HG02981 (cell line): Measurements from ENCODE around the gene SMIM38.
"Not testable (repeated sequence)": the region's sequence is repeated elsewhere in the genome, so short reads cannot be mapped to it uniquely, and the experiment has no call there.

Experiments used
- ATAC-seq: cut with Tn5 transposase; IDR thresholded peaks from one replicate; pipeline ENCODE4 v1.9.1; 2021; ENCODE audit warnings: mild to moderate bottlenecking, moderate library complexity; ENCODE audit not compliant: unreplicated experiment

SMIM38 gene

DNA sequence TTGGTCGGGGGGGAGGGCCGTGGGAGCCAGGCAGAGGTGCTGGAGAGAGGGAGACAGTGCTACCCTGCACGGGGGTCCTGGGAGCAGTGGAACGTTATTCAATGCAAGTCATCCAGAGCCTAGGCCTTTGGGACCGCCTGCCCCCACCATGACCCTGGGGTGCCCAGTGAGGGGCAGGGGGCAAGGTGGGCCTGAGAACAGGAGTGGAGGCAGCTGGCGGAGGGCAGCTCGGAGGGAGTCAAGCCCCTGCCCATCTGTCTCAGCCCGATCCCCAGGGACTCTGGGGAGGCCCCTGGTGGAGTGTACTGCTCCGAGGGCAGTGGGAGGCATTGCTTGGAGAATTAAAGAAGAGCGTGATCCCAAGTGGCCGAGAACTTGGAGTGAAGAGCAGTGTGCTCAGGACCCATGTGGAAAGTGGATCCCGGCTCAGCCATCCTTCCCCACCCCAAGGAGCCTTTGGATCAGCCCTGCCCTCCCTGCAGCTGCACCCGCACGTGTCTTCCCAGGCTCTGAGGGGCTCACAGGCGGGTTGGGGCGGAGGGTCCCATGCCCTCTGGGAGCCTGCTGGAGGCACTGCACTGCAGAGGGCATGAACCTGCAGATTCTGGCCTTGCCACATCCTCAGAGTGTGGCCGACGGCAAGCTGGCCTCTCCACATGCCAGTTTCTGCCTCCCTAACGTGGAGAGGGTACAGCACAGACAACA lies 34.0 kb upstream of the SMIM38 start:
- no peak for ATAC-seq

- no peak for ATAC-seq
Observed at GRCh38 chr11:69122326-69122629, 33.5 kb upstream of the SMIM38 start.

GRCh38 chr11:69122630-69123431 lies 32.9 kb upstream of the SMIM38 start:
- no peak for ATAC-seq

DNA sequence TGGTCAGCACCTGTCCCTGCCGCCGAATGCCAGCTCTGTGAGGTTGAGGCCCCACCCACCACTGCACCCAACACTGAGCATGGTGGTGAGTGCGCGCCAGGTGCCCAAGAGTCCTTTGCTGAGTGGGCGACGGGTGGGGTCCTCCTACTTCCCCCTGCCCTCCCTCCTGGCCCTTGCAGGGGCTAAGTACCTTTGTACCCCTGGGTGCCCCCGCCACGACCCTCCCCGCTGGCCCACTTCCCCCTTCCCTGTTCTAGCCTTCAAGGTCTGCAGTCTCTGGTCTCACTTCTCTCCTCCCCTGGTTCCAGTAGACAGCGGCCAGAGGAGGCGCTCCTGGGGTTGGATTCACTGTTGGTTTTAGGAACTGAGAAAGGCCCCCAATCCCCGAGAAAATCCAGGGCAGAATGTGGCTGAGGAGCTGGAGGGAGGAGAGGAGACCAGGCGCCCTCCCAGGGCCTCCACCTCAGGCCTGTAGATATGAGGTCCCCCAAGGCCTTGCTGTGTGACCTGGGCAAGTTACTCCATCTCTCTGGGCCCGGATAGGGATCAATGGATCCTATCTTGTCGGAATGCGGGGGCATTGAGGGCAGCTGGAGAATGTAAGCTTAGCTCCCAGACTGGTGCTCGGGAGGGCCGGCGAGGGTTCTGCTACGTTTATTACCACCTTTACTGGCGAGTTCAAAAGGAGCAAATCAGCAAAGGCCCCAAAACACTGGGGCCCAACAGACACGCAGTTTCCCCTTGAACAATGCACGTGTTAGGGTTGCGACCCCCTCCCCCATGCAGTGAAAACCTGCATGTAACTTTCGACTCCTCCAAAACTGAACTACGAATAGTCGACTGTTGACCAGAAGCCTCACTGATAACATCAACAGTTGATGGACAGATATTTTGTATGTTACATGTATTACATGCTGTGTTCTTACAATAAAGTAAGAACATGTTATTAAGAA lies 31.9 kb upstream of the SMIM38 start:
- no peak for ATAC-seq

DNA sequence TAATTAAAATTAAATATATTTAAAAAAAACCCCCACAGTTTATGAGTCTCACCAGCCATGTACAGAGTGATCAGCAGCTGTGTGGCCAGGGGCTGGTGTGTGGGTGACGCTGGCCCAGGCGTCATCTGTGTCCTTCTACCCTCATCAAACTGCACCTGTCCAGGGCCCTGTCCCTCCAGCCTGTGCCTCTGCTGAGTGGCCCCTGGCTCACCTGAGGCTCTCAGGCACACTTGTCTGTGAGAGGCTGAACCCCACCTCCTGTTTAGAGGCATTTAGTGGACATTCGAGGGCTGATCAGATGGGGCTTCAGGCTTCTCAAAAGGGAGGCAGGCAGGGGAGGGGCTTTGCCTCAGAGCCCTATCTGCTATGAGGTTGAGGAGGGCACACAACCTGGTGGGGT lies 29.9 kb upstream of the SMIM38 start:
- ATAC-seq, result no peak

DNA sequence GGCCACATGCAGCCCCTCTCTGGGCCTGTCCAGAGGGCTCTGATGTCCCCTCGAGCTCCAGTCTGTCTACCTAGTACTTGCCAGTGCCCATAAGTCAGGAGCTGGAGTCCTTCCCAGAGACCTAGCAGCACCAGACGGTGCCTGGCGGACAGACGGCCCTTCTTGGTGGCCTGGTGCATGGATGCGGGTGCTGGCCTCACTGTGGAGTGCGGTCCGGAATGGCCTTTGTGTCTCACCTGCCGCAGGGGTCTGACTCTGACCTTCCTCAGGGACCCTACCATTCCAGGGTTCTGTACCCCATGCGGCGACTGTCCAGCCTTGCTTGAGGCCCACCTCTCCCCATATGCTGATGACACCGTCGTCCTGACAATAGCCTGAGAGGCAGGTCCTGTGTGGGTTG lies 29.4 kb upstream of the SMIM38 start:
- ATAC-seq, result no peak

DNA sequence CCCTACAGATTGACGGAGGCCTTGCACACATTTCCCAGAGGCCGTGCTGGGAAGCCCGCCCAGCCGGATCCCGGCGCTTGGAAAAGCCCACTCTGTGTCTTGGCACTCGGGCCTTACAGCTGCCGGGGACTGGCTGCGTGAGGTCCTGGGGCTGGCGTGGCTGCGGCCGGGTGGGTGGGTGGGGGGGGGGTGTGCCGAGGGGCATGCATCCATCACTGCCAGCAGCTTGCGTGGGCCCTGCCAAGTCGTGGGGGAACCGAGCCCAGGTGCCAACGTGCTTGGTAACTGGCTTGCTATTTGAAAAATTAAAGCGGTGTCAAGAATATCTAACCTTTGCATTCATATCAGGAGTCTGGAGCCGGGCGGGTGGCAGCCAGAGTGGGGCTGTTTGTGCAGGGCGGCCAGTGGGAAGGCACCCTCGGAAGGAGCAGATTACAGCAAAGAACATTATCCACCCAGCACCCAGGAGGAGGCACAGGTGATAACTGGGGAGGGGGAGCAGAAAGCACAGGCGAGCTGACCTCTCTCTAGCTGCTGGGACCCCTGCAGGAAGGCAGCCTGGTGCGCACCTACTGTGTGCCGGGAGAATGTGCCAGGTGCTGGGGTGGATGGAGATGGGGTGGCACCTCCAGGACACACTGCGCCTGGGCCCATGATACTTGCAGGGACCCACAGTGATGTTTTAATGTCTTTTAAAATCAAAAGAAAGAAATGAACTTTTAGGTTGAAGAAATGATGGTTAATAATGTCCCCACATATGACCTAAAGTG lies 28.5 kb upstream of the SMIM38 start:
- ATAC-seq, result no peak

DNA sequence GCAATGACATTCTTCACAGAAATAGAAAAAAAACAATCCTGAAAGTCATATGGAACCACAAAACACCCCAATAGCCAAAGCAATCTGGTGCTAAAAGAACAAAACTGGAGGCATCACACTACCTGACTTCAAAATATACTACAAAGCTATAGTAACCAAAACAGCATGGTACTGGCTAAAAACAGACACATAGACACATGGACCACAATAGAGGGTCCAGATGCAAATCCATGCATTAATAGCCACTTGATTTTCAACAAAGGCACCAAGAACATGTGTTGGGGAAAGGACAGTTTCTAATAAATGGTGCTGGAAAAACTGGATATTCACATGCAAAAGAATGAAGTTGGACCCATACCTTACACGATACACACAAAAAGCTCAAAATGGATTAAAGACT lies 27.9 kb upstream of the SMIM38 start:
- ATAC-seq, result no peak

DNA sequence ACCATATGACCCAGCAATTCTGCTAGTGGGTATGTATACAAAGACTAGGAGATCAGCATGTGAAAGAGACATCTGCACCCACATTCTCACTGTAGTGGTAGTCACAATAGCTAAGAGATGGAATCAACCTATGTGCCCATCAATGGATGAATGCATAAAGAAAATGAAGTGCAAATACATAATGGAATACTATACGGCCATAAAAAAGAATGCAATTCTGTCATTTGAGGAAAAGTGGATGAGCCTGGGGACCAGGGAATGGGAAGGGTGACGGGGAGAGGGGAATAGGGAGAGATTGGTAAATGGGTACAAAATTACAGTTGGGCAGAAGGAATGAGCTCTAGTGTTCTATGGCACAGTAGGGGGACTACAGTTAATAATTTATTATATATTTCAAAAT lies 26.7 kb upstream of the SMIM38 start:
- no peak for ATAC-seq

- no peak for ATAC-seq
Observed at GRCh38 chr11:69129647-69130046, 26.1 kb upstream of the SMIM38 start.

DNA sequence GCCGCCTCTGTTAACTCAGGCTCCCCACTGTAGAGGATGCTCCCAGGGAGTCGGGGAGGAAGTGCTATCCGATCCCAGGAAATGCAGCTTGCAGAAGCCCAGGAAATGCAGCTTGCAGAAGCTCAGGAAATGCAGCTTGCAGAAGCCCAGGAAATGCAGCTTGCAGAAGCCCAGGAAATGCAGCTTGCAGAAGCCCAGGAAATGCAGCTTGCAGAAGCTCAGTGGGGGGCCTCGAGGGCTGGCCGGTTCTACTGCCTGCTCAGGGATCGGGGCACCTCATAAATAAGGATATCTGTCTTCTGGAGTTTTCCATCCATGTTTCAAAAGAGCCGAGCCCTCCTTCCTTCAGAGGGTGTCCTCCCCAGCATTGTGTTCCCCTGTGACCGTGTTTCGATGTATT lies 25.1 kb upstream of the SMIM38 start:
- no peak for ATAC-seq

GRCh38 chr11:69131121-69131566 lies 24.6 kb upstream of the SMIM38 start:
- ATAC-seq, result no peak

GRCh38 chr11:69131644-69132300 lies 24.0 kb upstream of the SMIM38 start:
- ATAC-seq, result no peak

- no peak for ATAC-seq
Observed at GRCh38 chr11:69132301-69132670, 23.4 kb upstream of the SMIM38 start.

DNA sequence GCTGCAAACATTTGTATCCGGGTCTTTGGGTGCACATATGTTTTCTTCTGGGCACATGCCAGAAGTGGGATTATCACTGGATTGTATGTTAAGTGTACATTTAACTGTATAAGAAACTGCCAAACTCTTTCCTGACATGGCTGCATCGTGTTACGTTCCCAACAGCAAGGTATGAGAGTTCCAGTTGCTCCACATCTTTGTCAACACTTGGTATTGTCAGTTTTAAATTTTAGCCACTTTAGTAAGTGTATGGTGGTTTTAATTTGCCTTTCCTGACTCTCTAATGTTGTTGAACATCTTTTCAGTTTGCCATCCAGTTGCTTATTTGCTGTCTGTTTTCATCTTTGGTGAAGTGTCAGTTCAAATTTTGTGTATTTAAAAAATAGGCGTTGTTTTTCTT lies 22.5 kb upstream of the SMIM38 start:
- ATAC-seq, result no peak

GRCh38 chr11:69134182-69134581 lies 21.6 kb upstream of the SMIM38 start:
- ATAC-seq, result not testable (repeated sequence)

DNA sequence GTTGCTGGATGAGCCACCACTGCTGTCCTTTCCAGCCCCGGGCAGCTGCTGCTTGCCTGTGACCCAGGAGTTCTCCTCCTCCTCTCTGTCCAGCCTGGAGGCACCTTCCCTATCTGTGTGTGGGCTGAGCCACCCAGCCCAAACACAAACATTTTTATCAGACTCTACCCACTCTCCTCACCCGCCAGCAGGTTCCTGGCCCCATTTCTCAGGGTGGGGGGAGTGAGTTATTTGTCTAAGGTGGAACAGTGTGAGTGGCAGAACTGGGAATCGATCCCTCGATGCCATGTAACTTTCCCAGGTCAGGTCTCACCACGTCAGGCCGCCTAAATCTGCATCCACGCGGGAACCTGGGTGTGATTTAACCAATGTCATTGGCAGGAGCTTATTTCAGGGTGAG lies 20.8 kb upstream of the SMIM38 start:
- no peak for ATAC-seq

- no peak for ATAC-seq
Observed at GRCh38 chr11:69135420-69136363, 20.0 kb upstream of the SMIM38 start.

- ATAC-seq, result no peak
Observed at GRCh38 chr11:69136471-69136870, 19.3 kb upstream of the SMIM38 start.
